ENCODE data around the gene CDC42BPG.

DNA sequence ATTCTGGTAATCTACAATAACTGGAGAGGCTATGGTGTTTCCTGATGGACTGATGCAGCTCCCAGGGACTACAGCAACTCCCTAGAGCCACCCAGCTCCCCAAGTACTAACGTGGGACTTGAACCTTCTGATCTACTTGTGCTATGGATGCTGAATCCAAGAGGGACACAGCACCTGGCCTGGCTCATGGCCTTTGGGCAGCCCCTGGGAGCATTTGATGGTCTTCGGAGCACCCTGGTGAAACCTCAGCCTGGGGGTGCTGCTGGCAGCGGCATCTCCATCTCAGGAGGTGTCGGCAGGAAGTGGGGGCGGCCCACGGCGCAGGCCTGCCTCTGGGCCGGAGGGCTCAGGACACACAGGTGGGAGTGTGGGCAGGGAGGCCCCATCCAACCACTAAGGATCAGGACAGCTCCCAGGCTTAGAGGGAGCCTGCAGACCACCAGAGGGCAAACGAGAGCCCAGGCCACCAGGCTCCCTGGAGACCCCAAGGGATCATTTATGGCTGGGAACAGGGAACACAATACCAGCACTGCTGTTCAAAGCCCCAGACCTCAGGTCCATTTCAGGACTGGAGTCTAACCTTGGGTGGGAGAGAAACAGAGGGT lies 25.2 kb upstream of the CDC42BPG start:
- TF ChIP-seq GATA3 (IDR thresholded peaks at IDR 0.05; ENCODE audit: low read depth, low read length) (no peak), GATA2 (IDR thresholded peaks at IDR 0.05; ENCODE audit: low read depth, low read length) (no peak)

All from SH-SY5Y (cell line).